Stomach (tissue), 9 donors: ENCODE data around the gene IL20RA. TPM values are rescaled to one million over a fixed set of nuclear protein-coding genes. Genes with fewer than 3 reads are reported as not detected.

Source experiments
- DNase-seq, 2 donors: peaks; one replicate each; pipeline versions ENCODE4 v3.0.0 to v3.0.0-alpha.2; 2013 to 2019
- H3K27ac ChIP-seq, 5 donors: fragments of 200-600 bp in 4 of 5; sonication (generic) in 4 of 5; one replicate each; pipeline ENCODE4 v1.5.1; 2013 to 2019; ENCODE audit warnings: mild to moderate bottlenecking in 1 of 5, moderate library complexity in 1 of 5
- H3K27me3 ChIP-seq, 3 donors: fragments of 200-600 bp; sonication (generic); one replicate each; pipeline ENCODE4 v1.5.1; 2017 to 2019; ENCODE audit warnings: mixed run types in 1 of 3
- H3K36me3 ChIP-seq, 4 donors: fragments of 200-600 bp; sonication (generic); 1 replicate in 3 of 4; 2 replicates in 1 of 4; pipeline ENCODE4 v1.5.1; 2016 to 2019
- H3K4me1 ChIP-seq, 4 donors: fragments of 200-600 bp; sonication (generic); one replicate each; pipeline ENCODE4 v1.5.1; 2016 to 2019
- H3K4me3 ChIP-seq, 4 donors: fragments of 200-600 bp; sonication (generic) in 3 of 4; one replicate each; pipeline ENCODE4 v1.5.1; 2016 to 2019; ENCODE audit warnings: mild to moderate bottlenecking in 1 of 4
- H3K9me3 ChIP-seq, 4 donors: fragments of 200-600 bp; sonication (generic); one replicate each; pipeline ENCODE4 v1.5.1; 2016 to 2019
- EP300 ChIP-seq: sonication (generic); formaldehyde crosslinking; IDR thresholded peaks from one replicate; pipeline ENCODE4 v1.6.1; 2017; ENCODE audit warnings: antibody characterized with exemption
- POLR2A ChIP-seq, 4 donors: fragments of 450-650 bp; IDR thresholded peaks; one replicate each; pipeline ENCODE4 v1.6.1; 2016; ENCODE audit warnings: antibody characterized with exemption in 4 of 4, control low read depth in 2 of 4, mild to moderate bottlenecking in 1 of 4, moderate library complexity in 1 of 4
- POLR2AphosphoS5 ChIP-seq, 3 donors: sonication (generic); formaldehyde crosslinking; IDR thresholded peaks; one replicate each; pipeline ENCODE4 v1.6.1; 2016; ENCODE audit warnings: antibody characterized with exemption in 3 of 3
- WGBS, 5 donors: extraction: QIAGEN DNeasy Blood & Tissue Kit in 3 of 5; methylation state at CpG; one replicate each; pipeline versions ENCODE4 v1.1.5 to v1.1.7; 2013 to 2018; 5-methylcytosine and 5-hydroxymethylcytosine counted together
- intact Hi-C: fragments of 100-400 bp; cut with DNase I; formaldehyde crosslinking; loops from one replicate; pipeline ENCODE4 v1.15.1; 2023; ENCODE audit warnings: low total_unique reads
- polyA plus RNA-seq, 3 donors: library from polyadenylated mRNA; stranded (reverse); fragments of 200-250 nt; gene quantifications; one replicate each; pipeline ENCODE4 v1.2.3, GENCODE V29; 2013
- total RNA-seq, 5 donors: library from RNA; depleted of rRNA; stranded (reverse); fragments of >200 nt; gene quantifications; one replicate each; pipeline versions ENCODE4 v1.1.0 to v1.2.3, GENCODE V29; 2014 to 2016
- TF ChIP-seq, protein P1 (sequence below), 7 experiments: fragments of 450-650 bp in 4 of 7; fragments of 200-600 bp in 3 of 7; sonication (generic) in 3 of 7; IDR thresholded peaks; one replicate each; pipeline ENCODE4 v1.5.1; 2016 to 2019; ENCODE audit warnings: antibody characterized with exemption in 7 of 7, control low read depth in 2 of 7, mild to moderate bottlenecking in 1 of 7
- donor health status: healthy with polysubstance abuse.
- donor health status: Bipolar disorder and iron deficiency.
- donor health status: healthy.

The IL20RA gene
- total and polyA plus RNA-seq, 8 donors = 0.45 to 38.5 (median 7.0) TPM

DNA sequence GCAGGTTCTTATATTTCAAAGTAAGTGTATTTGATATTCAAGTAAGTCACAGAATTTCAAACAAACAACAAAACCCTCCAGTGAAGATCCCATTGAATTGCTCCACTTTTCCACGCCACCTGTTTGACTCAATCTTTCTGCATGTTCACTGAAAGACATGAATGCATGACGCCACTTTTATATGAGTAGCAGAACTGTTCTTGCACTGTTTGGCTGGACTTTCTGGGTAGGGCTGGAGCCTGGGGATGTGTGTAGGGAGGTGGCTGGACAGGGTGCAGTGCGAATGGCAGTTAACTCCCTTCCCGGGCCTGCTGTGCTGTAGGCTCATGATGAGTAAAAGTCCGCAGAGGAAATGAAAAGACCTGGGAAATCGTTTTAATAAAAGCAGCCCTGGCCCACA, 39.7 kb downstream of the IL20RA start:
- TF ChIP-seq EP300 (no peak), POLR2AphosphoS5 (IDR thresholded peaks at IDR 0.05) (no peak), POLR2A (IDR thresholded peaks at IDR 0.05) (no peak)
- TF ChIP-seq, protein P1, sequence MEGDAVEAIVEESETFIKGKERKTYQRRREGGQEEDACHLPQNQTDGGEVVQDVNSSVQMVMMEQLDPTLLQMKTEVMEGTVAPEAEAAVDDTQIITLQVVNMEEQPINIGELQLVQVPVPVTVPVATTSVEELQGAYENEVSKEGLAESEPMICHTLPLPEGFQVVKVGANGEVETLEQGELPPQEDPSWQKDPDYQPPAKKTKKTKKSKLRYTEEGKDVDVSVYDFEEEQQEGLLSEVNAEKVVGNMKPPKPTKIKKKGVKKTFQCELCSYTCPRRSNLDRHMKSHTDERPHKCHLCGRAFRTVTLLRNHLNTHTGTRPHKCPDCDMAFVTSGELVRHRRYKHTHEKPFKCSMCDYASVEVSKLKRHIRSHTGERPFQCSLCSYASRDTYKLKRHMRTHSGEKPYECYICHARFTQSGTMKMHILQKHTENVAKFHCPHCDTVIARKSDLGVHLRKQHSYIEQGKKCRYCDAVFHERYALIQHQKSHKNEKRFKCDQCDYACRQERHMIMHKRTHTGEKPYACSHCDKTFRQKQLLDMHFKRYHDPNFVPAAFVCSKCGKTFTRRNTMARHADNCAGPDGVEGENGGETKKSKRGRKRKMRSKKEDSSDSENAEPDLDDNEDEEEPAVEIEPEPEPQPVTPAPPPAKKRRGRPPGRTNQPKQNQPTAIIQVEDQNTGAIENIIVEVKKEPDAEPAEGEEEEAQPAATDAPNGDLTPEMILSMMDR (IDR thresholded peaks at IDR 0.05) = no peak
- intact Hi-C loops = no loop called here
- WGBS, 5 donors = 85 to 95% (median 88%) methylated on average over 6 of the region's 6 CpGs

DNA sequence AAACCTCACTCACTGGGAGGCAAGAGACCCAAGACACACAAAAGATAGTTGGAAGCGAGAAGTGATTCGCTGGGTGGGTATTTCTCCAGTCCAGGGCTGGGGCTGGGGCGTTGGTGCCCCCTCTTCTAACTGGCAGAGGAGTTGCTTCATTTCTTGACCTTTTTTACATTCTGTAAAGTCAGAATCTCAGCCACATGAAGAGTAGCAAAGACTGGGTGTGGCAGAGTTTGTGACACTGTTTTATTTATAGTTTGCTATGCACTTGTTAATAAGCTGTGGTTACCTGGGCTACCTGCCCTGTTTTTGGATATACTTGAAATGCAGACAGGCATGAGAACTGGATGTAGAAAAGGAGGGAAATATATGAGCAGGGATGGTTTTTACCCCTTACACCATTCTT, 42.3 kb downstream of the IL20RA start:
- H3K36me3 ChIP-seq = peaks cover 0 to 20% (median 8%) of the 10 kb centered on the region in 4 donors

More for the DNA sequence above, 39.7 kb downstream of the IL20RA start:
- no peak overlapping the region for H3K4me3 ChIP-seq
- DNase-seq = no peak
- H3K27ac ChIP-seq = no peak overlapping the region
- peaks cover 4 to 16% (median 11%) of the 10 kb centered on the region in 4 donors for H3K4me1 ChIP-seq
- H3K27me3 ChIP-seq = no peaks in the 10 kb centered on the region
- H3K36me3 ChIP-seq = peaks cover 0 to 29% (median 16%) of the 10 kb centered on the region in 4 donors
- no peaks in the 10 kb centered on the region for H3K9me3 ChIP-seq

DNA sequence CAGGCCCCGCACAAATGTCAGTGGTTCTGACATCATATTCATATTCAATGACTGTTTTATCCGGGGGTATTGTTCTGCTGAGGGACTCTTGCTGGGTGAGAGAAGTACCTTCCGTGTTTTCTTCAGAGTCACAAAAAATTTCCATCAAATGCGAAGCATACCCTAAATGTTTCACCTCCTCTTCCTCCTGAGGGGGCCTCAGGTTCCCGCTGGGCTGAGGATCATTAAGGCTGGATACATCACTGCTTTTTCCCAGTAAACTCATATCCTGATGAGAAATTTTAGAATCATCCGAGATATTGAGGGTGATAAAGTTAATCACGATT, 42.8 kb downstream of the IL20RA start:
- H3K27ac ChIP-seq = peak overlapping the region in 4 of 5 donors; percentile 28 to 73 (median 46)
- peaks cover 4 to 16% (median 11%) of the 10 kb centered on the region in 4 donors for H3K4me1 ChIP-seq
- DNase-seq = no peak
- 65 to 72% (median 70%) methylated on average over 7 of the region's 7 CpGs for WGBS, 5 donors
- H3K9me3 ChIP-seq = no peaks in the 10 kb centered on the region
- TF ChIP-seq POLR2A (IDR thresholded peaks at IDR 0.05) = no peak
- no peak for TF ChIP-seq EP300
- TF ChIP-seq, protein P1 (IDR thresholded peaks at IDR 0.05) = no peak
- TF ChIP-seq POLR2AphosphoS5 (IDR thresholded peaks at IDR 0.05) = no peak
- no peak overlapping the region for H3K4me3 ChIP-seq
- H3K27me3 ChIP-seq = no peaks in the 10 kb centered on the region
- intact Hi-C loops = no loop called here
- H3K36me3 ChIP-seq = peaks cover 0 to 15% (median 5%) of the 10 kb centered on the region in 4 donors

More for the DNA sequence above, 42.3 kb downstream of the IL20RA start:
- H3K27ac ChIP-seq = no peak overlapping the region
- 71 to 83% (median 81%) methylated on average over 3 of the region's 3 CpGs for WGBS, 5 donors
- H3K9me3 ChIP-seq = no peaks in the 10 kb centered on the region
- H3K27me3 ChIP-seq = no peaks in the 10 kb centered on the region
- H3K4me1 ChIP-seq = peaks cover 4 to 16% (median 11%) of the 10 kb centered on the region in 4 donors
- TF ChIP-seq, protein P1 (IDR thresholded peaks at IDR 0.05) = no peak
- no peak for TF ChIP-seq EP300
- no peak for TF ChIP-seq POLR2A (IDR thresholded peaks at IDR 0.05)
- intact Hi-C loops = no loop called here
- no peak overlapping the region for H3K4me3 ChIP-seq
- no peak for DNase-seq

DNA sequence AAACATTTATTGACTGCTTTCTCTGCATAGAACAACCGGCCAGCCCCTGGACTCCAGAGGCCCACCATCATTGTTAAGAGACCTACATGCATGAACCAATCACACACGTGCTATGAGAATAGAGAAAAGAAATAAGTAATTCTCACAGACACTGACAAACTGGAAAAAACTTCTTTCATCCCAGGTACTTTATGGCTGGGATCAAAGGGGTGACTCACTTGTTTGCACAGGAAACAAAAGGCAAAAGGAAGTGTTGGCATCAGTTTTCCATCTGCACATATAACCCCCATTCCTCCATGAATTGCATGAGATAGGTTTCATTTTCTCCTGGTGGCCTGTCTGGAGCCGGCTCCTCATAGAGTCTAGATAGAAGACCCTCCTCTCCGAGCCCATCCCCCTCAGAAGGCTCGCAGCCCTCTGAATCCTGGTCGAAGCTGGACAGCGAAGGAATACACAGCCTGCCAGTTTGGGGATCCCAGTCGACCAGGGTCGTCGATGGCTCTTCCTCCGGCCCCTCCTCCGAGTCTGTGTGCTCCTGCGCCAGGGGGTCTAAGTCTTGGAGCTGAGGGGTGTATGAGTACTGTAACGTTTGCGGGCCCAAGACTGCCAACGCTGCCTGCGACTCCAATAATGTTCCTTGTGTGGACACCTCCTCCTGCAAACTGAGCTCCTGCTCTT, 43.3 kb downstream of the IL20RA start:
- no peaks in the 10 kb centered on the region for H3K9me3 ChIP-seq
- WGBS, 5 donors = 43 to 53% (median 51%) methylated on average over 17 of the region's 17 CpGs
- H3K27me3 ChIP-seq = no peaks in the 10 kb centered on the region
- TF ChIP-seq EP300 = no peak
- no peak for TF ChIP-seq POLR2AphosphoS5 (IDR thresholded peaks at IDR 0.05)
- peak overlapping the region; percentile 28 to 73 (median 53) for H3K27ac ChIP-seq
- peak overlapping the region in 1 of 4 donors; percentile 19 for H3K4me3 ChIP-seq
- DNase-seq = peak in 1 of 2 donors; percentile 68
- intact Hi-C loops = no loop called here
- H3K36me3 ChIP-seq = peaks cover 0 to 15% (median 4%) of the 10 kb centered on the region in 4 donors
- H3K4me1 ChIP-seq = peaks cover 4 to 16% (median 11%) of the 10 kb centered on the region in 4 donors

DNA sequence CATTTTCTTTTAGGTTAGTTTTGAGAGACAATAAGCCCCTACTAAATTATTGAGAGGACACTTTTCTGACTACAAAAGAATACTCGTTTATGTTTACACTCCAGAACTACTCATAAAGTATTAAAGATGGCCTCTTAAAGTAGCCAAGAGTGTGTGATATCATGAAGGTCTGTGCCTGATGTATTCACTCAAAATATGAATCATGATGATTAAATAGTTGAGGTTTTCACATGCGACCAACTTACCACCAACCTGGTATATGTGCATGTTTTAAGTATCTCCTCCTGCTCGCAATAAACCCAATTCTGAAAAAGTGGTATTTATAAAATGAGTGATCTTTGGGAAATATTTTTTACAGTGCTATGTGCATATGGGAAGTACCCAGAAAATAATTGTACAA, 43.9 kb downstream of the IL20RA start:
- DNase-seq = no peak
- peaks cover 0 to 8% (median 2%) of the 10 kb centered on the region in 4 donors for H3K36me3 ChIP-seq
- TF ChIP-seq, protein P1 (IDR thresholded peaks at IDR 0.05) = no peak
- no peak for TF ChIP-seq POLR2AphosphoS5 (IDR thresholded peaks at IDR 0.05)
- 39 to 46% (median 42%) methylated on average over 3 of the region's 3 CpGs for WGBS, 5 donors
- H3K27me3 ChIP-seq = no peaks in the 10 kb centered on the region
- intact Hi-C loops = no loop called here
- no peaks in the 10 kb centered on the region for H3K9me3 ChIP-seq
- no peak overlapping the region for H3K4me3 ChIP-seq
- peaks cover 4 to 16% (median 11%) of the 10 kb centered on the region in 4 donors for H3K4me1 ChIP-seq
- H3K27ac ChIP-seq = peak overlapping the region in 2 of 5 donors; percentile 59 to 73
